Transverse colon (tissue), 4 donors: Measurements from ENCODE around the gene ASXL1.

ENCODE experiments used
- EP300 ChIP-seq: sonication (generic); formaldehyde crosslinking; IDR thresholded peaks from one replicate; pipeline ENCODE4 v1.6.1; 2017; ENCODE audit warnings: antibody characterized with exemption, low read depth
- POLR2A ChIP-seq: fragments of 450-650 bp; IDR thresholded peaks from one replicate; pipeline ENCODE4 v1.6.1; 2016; ENCODE audit warnings: antibody characterized with exemption, mild to moderate bottlenecking, moderate library complexity
- POLR2AphosphoS5 ChIP-seq, 3 donors: sonication (generic); formaldehyde crosslinking; IDR thresholded peaks; one replicate each; pipeline ENCODE4 v1.6.1; 2016; ENCODE audit warnings: antibody characterized with exemption in 3 of 3
- TF ChIP-seq, protein P1 (sequence below), 5 experiments: fragments of 200-600 bp in 3 of 5; fragments of 450-650 bp in 2 of 5; sonication (generic) in 3 of 5; IDR thresholded peaks; 1 replicate in 2 of 5; 2 replicates in 3 of 5; pipeline ENCODE4 v1.5.1; 2016 to 2017; ENCODE audit warnings: antibody characterized with exemption in 5 of 5, inconsistent platforms in 3 of 5, mild to moderate bottlenecking in 2 of 5, moderate library complexity in 1 of 5

DNA sequence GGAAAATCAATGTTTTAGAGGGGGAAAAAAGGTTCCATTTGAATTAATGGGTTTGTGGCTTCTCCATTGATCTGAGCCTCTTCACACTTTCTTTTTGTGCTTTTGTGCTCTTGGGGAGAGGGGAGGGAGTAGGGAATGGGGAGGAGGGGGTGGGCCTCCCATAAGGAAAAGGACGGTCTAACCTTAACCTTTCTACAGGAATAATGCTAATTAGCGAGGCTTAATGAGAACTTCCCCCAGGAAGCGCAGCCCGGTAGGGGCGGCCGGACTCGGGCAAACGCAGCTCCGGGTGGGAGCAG lies 124.0 kb downstream of the ASXL1 start:
- TF ChIP-seq, protein P1, sequence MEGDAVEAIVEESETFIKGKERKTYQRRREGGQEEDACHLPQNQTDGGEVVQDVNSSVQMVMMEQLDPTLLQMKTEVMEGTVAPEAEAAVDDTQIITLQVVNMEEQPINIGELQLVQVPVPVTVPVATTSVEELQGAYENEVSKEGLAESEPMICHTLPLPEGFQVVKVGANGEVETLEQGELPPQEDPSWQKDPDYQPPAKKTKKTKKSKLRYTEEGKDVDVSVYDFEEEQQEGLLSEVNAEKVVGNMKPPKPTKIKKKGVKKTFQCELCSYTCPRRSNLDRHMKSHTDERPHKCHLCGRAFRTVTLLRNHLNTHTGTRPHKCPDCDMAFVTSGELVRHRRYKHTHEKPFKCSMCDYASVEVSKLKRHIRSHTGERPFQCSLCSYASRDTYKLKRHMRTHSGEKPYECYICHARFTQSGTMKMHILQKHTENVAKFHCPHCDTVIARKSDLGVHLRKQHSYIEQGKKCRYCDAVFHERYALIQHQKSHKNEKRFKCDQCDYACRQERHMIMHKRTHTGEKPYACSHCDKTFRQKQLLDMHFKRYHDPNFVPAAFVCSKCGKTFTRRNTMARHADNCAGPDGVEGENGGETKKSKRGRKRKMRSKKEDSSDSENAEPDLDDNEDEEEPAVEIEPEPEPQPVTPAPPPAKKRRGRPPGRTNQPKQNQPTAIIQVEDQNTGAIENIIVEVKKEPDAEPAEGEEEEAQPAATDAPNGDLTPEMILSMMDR (IDR thresholded peaks at IDR 0.05) = no peak
- TF ChIP-seq POLR2A (no peak), EP300 (no peak), POLR2AphosphoS5 (IDR thresholded peaks at IDR 0.05) (no peak)
